Stimulated activated naive CD8-positive, alpha-beta T cell treated with anti-CD3 and anti-CD28 coated beads, Interleukin-15, amount 100 ng/mL, for 72 hours (primary cell): Measurements from ENCODE around the gene STRBP.

Experiments
- ATAC-seq: fragments of 150-1000 bp; cut with Tn5 transposase; 2 replicates; pipeline ENCODE4 v1.10.0; 2021; ENCODE audit warnings: mild to moderate bottlenecking, moderate library complexity
- DNase-seq, 2 donors: peaks; one replicate each; pipeline ENCODE4 v3.0.0; 2021 to 2022
- H3K27ac Mint-ChIP-seq, 2 donors: one replicate each; pipeline ENCODE4 v1.8.0; 2022; ENCODE audit warnings: mild to moderate bottlenecking in 2 of 2, mixed read lengths in 2 of 2, moderate library complexity in 2 of 2
- H3K27me3 Mint-ChIP-seq: one replicate; pipeline ENCODE4 v1.8.0; 2022; ENCODE audit warnings: mixed read lengths
- H3K4me1 Mint-ChIP-seq: one replicate; pipeline ENCODE4 v1.8.0; 2022; ENCODE audit warnings: mild to moderate bottlenecking, mixed read lengths
- H3K4me3 Mint-ChIP-seq, 2 donors: one replicate each; pipeline ENCODE4 v1.8.0; 2022; ENCODE audit warnings: mild to moderate bottlenecking in 2 of 2, mixed read lengths in 2 of 2, moderate library complexity in 1 of 2
- H3K9me3 Mint-ChIP-seq, 2 donors: one replicate each; pipeline ENCODE4 v1.8.0; 2022; ENCODE audit warnings: mixed read lengths in 2 of 2

STRBP gene

DNA sequence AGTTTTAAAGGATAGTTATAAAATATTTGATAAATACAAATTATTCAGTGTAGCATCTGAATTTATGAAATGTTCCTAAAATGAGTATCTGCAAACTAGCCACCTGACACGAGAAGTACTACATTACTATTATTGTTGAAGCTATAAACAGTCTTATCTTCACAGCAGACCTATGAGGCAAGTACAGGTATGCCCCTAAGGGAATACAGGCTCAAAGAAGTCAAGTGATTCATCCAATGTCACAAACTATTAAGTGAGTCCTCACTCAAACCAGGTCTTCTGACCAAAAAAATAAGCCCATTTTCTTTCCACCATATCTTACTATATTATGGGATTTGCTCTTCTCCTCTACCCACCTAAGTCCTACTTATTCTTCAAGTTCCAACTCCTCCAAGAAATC lies 28.7 kb downstream of the STRBP start:
- no peak for DNase-seq
- H3K27me3 Mint-ChIP-seq, result no peaks in the 10 kb centered on the region
- H3K4me3 Mint-ChIP-seq, result no peak overlapping the region
- H3K4me1 Mint-ChIP-seq, result peaks cover 47% of the 10 kb centered on the region
- no peak for ATAC-seq
- H3K27ac Mint-ChIP-seq, result no peak overlapping the region
- no peaks in the 10 kb centered on the region for H3K9me3 Mint-ChIP-seq

DNA sequence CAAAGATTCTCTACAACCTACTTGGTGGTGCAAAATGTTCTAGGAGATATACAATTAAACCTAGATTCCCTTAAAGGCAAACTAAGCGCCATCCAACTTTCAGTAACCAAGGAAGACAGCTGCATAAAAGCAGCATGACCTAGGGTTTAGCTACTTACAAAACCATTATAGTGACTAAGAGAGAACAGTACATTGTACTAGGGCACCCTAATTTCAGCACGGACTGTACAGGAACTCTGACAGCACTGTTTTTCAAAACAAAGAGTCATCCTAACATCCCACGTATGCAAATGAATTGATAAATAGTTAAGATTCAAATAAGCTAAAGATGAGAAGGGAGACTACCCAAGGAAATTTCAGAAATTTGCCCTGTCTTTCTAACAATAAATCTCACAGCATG lies 30.0 kb downstream of the STRBP start:
- Mint-ChIP-seq H3K27ac (peak overlapping the region in 1 of 2 donors; percentile 11), H3K4me1 (peaks cover 33% of the 10 kb centered on the region)

GRCh38 chr9:123237220-123237619 lies 31.2 kb downstream of the STRBP start:
- no peak overlapping the region for H3K4me3 Mint-ChIP-seq
- no peak overlapping the region for H3K27ac Mint-ChIP-seq
- H3K4me1 Mint-ChIP-seq, result peaks cover 29% of the 10 kb centered on the region
- DNase-seq (no peak), ATAC-seq (no peak)
- no peaks in the 10 kb centered on the region for H3K27me3 Mint-ChIP-seq
- no peaks in the 10 kb centered on the region for H3K9me3 Mint-ChIP-seq

More for the DNA sequence above, 30.0 kb downstream of the STRBP start:
- Mint-ChIP-seq H3K9me3 (no peaks in the 10 kb centered on the region), H3K4me3 (no peak overlapping the region), H3K27me3 (no peaks in the 10 kb centered on the region)
- DNase-seq (no peak), ATAC-seq (no peak)

DNA sequence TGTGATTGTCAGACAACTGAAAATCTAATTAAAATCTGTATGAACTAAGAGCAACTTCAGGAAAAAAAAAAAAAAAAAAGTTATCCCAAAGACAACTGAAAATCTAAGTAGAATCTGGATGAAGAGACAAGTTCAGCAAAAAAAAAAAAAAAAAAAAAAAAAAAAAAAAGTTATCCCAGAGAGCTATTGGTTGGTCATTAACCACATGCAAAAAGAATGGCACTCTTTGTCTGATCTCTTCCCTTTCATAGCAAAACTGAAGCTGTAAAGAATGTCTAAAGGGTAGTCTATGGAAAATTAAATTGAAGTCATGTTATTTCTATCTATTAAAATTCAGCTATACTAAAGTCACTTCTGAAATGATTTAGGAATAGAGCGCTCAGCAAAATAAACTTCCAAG lies 32.9 kb downstream of the STRBP start:
- peak overlapping the region in 1 of 2 donors; percentile 33 for H3K4me3 Mint-ChIP-seq
- no peaks in the 10 kb centered on the region for H3K27me3 Mint-ChIP-seq
- ATAC-seq (no peak), DNase-seq (no peak)
- H3K9me3 Mint-ChIP-seq, result no peaks in the 10 kb centered on the region
- no peak overlapping the region for H3K27ac Mint-ChIP-seq
- peaks cover 25% of the 10 kb centered on the region for H3K4me1 Mint-ChIP-seq

DNA sequence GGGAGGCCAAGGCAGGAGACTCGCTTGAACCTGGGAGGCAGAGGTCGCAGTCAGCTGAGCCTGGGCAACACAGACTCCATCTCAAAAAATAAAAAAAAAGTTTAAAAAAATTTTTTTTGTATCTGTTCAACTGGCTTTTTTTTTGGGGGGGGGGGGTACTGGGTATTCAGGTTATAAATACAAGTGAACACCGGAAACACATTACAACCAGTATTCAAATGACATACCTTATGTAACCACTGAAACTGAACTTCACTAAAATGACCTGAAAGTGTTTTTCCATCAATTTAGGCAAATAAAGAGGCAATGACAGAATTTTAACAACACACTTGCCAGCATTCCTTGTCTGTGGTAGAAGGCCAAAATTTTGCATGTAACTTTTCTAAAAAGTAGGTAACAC lies 33.5 kb downstream of the STRBP start:
- DNase-seq (no peak), ATAC-seq (no peak)
- no peak overlapping the region for H3K4me3 Mint-ChIP-seq
- no peaks in the 10 kb centered on the region for H3K9me3 Mint-ChIP-seq
- H3K27ac Mint-ChIP-seq, result no peak overlapping the region
- H3K4me1 Mint-ChIP-seq, result peaks cover 22% of the 10 kb centered on the region
- H3K27me3 Mint-ChIP-seq, result no peaks in the 10 kb centered on the region

DNA sequence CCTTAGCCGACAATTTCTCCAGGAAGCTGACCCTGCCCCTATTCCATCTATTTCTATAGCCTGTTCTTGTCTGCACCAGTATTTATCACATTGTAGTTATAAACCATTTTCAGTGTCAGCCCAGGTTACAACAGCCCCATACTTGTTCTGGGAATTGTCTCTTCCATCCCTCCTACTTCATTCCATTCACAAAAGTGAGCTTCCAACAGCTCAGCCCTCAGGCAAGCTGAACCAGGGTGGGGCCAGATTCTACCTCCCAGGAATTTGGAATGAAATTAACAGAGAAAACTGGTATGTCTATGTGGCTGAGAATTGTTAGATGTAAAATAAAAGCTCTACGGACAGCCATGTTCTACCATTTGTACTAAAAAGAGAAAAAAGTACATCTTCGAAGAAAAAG lies 36.1 kb downstream of the STRBP start:
- Mint-ChIP-seq H3K27ac (peak overlapping the region in 1 of 2 donors; percentile 12), H3K9me3 (no peaks in the 10 kb centered on the region), H3K27me3 (no peaks in the 10 kb centered on the region), H3K4me1 (peaks cover 17% of the 10 kb centered on the region), H3K4me3 (no peak overlapping the region)
- DNase-seq (no peak), ATAC-seq (no peak)

- H3K4me3 Mint-ChIP-seq, result no peak overlapping the region
- H3K9me3 Mint-ChIP-seq, result no peaks in the 10 kb centered on the region
These were observed 37.0 kb downstream of the STRBP start for GRCh38 chr9:123231421-123231820.

GRCh38 chr9:123228967-123229366 lies 39.4 kb downstream of the STRBP start:
- H3K27me3 Mint-ChIP-seq, result no peaks in the 10 kb centered on the region
- H3K4me1 Mint-ChIP-seq, result peaks cover 23% of the 10 kb centered on the region
- ATAC-seq (no peak), DNase-seq (no peak)
- no peaks in the 10 kb centered on the region for H3K9me3 Mint-ChIP-seq
- no peak overlapping the region for H3K4me3 Mint-ChIP-seq
- H3K27ac Mint-ChIP-seq, result no peak overlapping the region

More at GRCh38 chr9:123231421-123231820, 37.0 kb downstream of the STRBP start:
- Mint-ChIP-seq H3K27me3 (no peaks in the 10 kb centered on the region), H3K4me1 (peaks cover 11% of the 10 kb centered on the region), H3K27ac (no peak overlapping the region)
- no peak for DNase-seq
- ATAC-seq, result no peak

- Mint-ChIP-seq H3K9me3 (no peaks in the 10 kb centered on the region), H3K4me3 (peak overlapping the region; percentile 25 to 44), H3K27me3 (no peaks in the 10 kb centered on the region), H3K27ac (peak overlapping the region in 1 of 2 donors; percentile 62), H3K4me1 (peaks cover 29% of the 10 kb centered on the region)
- ATAC-seq (peak; percentile 30), DNase-seq (no peak)
These were observed 42.4 kb downstream of the STRBP start for GRCh38 chr9:123225995-123226394.

- peak overlapping the region; percentile 25 to 44 for H3K4me3 Mint-ChIP-seq
- ATAC-seq (peak; percentile 99), DNase-seq (peak; percentile 62 to 77)
- H3K27me3 Mint-ChIP-seq, result no peaks in the 10 kb centered on the region
- H3K9me3 Mint-ChIP-seq, result no peaks in the 10 kb centered on the region
- H3K27ac Mint-ChIP-seq, result peak overlapping the region in 1 of 2 donors; percentile 62
- peaks cover 29% of the 10 kb centered on the region for H3K4me1 Mint-ChIP-seq
These were observed 43.0 kb downstream of the STRBP start for GRCh38 chr9:123225374-123225813.

DNA sequence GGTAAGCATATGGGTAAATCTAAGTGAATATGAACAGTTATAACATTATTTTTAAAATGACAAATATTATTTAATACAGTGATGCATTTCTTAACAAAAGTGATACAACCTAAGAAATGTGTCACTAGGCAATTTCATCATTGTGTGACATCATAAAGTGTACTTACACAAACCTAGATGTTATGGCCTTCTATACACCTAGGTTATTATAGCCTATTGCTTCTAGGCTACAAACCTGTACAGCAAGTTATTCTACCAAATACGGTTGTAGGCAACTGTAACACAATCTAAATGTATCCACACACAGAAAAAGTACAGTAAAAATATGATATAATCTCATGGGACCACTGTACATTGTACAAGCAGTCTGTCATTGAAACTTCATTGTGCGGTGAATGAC lies 48.3 kb downstream of the STRBP start:
- Mint-ChIP-seq H3K4me1 (peaks cover 33% of the 10 kb centered on the region), H3K9me3 (no peaks in the 10 kb centered on the region), H3K4me3 (no peak overlapping the region), H3K27ac (no peak overlapping the region), H3K27me3 (no peaks in the 10 kb centered on the region)
- ATAC-seq (no peak), DNase-seq (no peak)

DNA sequence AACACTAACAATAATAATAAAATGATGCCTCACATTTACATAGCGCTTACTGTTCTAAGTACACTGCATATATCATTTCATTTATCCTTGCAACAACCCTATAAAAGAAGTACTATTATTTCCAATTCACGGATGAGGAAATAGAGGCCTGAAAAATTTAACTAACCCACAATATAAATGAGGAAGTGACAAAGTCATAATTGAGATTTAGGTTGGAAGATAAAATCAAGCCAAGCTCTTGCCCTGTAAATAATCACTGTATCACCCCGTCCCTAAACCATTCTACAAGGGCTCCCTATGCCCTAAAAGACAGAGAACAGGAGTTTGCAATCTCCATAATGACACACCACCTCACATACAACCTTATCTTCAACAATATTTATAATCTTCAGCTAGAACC lies 49.6 kb downstream of the STRBP start:
- no peak for DNase-seq
- Mint-ChIP-seq H3K27me3 (no peaks in the 10 kb centered on the region), H3K4me3 (no peak overlapping the region), H3K4me1 (peaks cover 21% of the 10 kb centered on the region), H3K9me3 (no peaks in the 10 kb centered on the region), H3K27ac (no peak overlapping the region)
- ATAC-seq, result no peak

- DNase-seq (no peak), ATAC-seq (no peak)
- Mint-ChIP-seq H3K27me3 (no peaks in the 10 kb centered on the region), H3K9me3 (no peaks in the 10 kb centered on the region), H3K27ac (no peak overlapping the region), H3K4me3 (no peak overlapping the region), H3K4me1 (peaks cover 20% of the 10 kb centered on the region)
These were observed 51.2 kb downstream of the STRBP start for GRCh38 chr9:123217128-123217654.

DNA sequence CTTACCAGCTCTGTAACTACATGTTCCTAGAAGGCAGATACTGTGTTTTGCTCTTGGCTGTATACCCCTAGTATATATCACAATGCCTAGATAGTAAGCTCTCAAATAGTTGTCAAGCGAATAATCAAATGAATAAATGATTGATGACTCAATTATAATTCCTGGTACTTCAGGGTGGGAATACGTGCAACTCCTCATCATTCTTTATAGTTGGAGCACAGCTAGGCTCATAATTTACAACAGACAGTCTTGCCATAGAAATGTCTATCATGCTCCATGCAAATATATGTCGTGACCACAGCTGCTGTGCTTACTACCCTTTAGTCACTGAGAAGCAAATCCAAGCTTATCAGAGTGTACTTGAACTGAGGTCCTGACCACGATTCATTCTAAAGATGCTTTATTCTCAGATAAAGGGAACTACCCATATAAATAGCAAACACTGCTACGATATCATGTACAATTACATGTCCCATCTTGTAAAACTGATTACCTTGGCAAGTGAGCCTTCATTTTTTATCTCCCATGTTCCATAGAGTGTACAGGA lies 52.1 kb downstream of the STRBP start:
- ATAC-seq (no peak), DNase-seq (no peak)
- H3K9me3 Mint-ChIP-seq, result no peaks in the 10 kb centered on the region
- no peak overlapping the region for H3K27ac Mint-ChIP-seq
- H3K4me3 Mint-ChIP-seq, result no peak overlapping the region
- peaks cover 15% of the 10 kb centered on the region for H3K4me1 Mint-ChIP-seq
- no peaks in the 10 kb centered on the region for H3K27me3 Mint-ChIP-seq

GRCh38 chr9:123211081-123211480 lies 57.3 kb downstream of the STRBP start:
- Mint-ChIP-seq H3K4me3 (no peak overlapping the region), H3K9me3 (no peaks in the 10 kb centered on the region), H3K27me3 (no peaks in the 10 kb centered on the region), H3K27ac (no peak overlapping the region), H3K4me1 (no peaks in the 10 kb centered on the region)
- no peak for ATAC-seq
- no peak for DNase-seq

DNA sequence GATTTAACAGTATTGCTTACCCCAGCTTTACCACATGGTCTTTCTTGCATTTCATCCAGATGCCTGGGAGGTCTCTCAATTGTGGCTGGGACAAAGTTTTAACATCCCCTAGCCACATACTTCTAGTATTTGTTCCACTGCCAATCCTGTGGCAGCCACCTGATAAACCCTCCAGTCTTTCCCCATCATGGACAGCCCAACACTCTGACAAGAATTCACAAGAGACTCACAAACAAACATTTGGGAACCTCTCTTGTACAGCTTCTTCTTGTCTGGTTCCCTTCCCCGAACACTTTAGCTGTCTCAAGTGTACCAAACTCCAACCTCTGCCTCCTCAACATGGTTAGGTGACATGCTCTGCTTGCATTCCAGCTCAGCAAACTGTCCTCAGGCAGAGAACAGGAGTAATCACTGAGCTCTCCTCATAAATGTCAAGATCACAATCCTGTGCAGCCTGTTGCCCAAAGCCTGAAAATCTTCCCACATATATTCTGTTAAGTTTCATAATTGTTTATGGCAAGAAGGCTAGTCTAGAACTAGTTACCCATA lies 59.7 kb downstream of the STRBP start:
- H3K4me3 Mint-ChIP-seq, result no peak overlapping the region
- H3K27me3 Mint-ChIP-seq, result no peaks in the 10 kb centered on the region
- ATAC-seq (no peak), DNase-seq (no peak)
- no peaks in the 10 kb centered on the region for H3K4me1 Mint-ChIP-seq
- no peak overlapping the region for H3K27ac Mint-ChIP-seq
- no peaks in the 10 kb centered on the region for H3K9me3 Mint-ChIP-seq

- H3K9me3 Mint-ChIP-seq, result no peaks in the 10 kb centered on the region
- DNase-seq, result no peak
- H3K27ac Mint-ChIP-seq, result no peak overlapping the region
- no peak for ATAC-seq
- no peaks in the 10 kb centered on the region for H3K27me3 Mint-ChIP-seq
- H3K4me1 Mint-ChIP-seq, result no peaks in the 10 kb centered on the region
- H3K4me3 Mint-ChIP-seq, result no peak overlapping the region
These were observed 62.3 kb downstream of the STRBP start for GRCh38 chr9:123206065-123206464.
